GM18517 (cell line): ENCODE data around the gene EPS8L3.
A peak's percentile ranks its signal among the peaks of the same experiment; 100 is the strongest.
"Not testable (repeated sequence)": the region's sequence is repeated elsewhere in the genome, so short reads cannot be mapped to it uniquely, and the experiment has no call there.

Source experiments
- ATAC-seq: cut with Tn5 transposase; IDR thresholded peaks from one replicate; pipeline ENCODE4 v1.9.1; 2021; ENCODE audit warnings: mild to moderate bottlenecking, moderate library complexity; ENCODE audit not compliant: unreplicated experiment

The EPS8L3 gene

DNA sequence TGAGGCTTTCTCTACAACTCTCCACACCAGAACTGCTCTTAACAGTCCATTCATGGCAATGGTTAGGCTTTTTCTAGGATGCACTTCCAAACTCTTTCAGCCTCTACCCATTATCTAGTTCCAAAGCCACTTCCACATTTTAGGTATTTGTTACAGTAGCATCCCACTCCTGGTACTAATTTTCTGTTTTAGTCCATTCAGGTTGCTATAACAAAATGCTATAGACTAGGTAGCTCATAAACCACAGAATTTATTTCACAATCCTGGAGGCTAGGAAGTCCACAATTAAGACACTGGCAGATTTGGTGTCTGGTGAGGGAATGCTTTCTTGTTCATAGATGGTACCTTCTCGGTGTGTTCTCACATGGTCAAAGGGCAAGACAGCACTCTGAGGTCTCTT lies 17.3 kb upstream of the EPS8L3 start:
- ATAC-seq, result no peak

DNA sequence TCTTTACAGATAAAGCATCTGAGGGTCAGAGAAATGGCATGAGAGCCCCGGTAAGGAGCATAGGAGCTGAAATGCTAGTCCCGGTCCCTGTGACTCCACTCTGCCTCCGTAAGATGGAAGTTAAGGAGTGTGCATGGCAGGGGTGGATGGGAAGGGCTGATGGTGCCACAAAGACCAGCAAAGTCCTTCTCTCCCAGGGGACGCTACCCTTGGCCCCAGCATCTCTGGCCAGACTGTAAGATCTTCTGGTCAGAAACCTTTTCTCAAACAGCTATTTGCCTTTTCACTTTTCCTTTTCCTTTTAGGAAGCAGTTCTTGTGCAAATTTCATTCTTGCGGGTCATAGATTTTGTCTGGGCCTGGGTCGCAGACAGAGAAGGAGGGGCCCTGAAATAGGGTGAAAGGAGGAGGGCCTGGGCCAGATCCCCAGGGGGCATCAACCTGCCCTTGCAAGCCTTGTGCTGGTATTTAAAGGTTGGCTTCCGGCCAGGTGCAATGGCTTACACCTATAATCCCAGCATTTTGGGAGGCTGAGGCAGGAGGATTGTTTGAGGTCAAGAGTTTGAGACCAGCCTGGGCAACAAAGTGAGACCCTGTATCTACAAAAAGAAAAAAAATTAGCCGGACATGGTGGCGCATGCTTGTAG lies 14.4 kb upstream of the EPS8L3 start:
- ATAC-seq, result no peak

DNA sequence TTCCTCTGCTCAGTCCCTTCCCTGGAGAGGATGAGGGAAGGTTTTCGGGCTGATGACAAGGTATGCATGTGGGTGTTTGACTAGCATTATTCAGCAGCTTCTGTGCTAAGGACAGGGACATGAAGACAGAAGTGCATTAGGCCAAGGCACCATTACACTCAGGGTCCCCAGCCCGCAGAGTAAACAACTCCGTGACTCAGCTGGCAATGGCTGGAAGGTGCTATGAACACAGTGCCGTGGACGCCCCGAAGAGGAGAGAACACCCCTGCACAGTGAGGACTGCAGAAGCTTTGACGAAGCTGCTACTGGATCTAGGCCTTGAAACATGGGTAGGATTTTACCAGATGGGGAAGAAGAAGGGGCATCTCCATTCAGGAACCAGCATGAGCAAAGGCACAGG lies 13.7 kb upstream of the EPS8L3 start:
- no peak for ATAC-seq

DNA sequence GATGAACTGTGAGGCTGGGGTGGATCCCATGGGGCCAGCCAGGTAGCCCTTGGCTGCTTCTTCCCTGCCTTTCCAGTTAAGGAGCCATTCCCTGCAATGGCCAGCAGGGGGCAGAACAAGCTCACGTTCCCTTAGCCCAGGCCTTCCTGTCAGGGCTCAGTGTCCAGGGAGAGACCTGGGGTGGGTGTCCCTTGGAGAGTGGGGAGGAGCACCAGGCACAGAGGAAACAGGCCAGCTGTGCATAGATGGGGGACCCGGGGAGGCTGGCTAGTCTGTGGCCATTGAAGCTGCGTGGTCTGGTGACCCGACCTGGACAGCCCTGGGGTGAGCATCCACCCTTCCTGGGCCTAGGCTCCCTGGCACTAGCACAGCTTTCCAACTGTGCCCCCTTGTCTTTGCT lies 13.2 kb upstream of the EPS8L3 start:
- no peak for ATAC-seq

DNA sequence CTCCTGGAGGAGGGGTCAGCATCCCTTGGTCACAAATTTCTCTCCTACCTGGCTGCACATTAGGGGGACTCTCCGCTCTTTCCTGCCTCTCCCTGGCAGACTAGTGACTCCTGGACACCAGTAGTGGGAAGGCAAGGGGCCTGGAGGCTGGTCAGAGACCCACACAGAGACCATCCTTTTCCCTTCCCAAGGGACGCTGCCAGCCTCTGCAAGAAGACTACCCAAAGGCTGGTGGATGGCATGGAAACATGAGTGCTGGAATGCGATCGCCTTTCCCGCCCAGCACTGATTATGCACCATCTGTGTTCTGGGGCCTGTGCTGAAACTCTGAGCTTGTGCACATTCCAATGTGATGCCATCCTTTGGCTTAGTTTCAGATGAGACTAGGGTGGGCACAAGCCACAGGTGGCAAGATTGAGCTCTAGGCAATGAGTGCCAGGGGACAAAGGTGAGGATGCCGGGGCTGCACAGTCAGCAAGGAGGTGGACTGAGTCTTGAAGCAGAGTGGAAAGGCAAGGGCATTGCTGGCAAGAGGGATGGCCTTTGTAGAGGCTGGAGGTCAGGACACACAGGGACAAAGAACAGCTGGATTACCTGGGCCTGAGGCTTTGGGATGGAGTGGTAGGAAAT lies 12.6 kb upstream of the EPS8L3 start:
- no peak for ATAC-seq

DNA sequence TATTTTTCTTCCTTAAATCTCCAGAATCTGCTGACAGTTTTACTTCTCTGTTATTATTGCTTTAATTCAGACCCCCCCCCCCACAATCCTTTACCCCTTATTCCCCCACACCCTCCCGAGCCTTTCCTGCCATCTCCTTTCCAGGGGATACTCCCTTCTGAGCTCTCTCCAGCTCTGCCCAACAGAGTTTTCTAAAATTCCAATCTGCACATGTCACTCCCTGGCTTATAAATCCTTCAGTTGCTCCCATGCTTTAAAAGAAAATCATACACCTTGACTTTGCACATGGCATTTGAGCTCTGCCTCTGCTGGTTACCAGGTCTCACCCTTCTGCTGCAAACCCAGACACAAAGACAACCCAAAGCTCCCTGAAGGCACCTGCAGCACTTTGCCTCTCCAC lies 11.7 kb upstream of the EPS8L3 start:
- ATAC-seq, result no peak

DNA sequence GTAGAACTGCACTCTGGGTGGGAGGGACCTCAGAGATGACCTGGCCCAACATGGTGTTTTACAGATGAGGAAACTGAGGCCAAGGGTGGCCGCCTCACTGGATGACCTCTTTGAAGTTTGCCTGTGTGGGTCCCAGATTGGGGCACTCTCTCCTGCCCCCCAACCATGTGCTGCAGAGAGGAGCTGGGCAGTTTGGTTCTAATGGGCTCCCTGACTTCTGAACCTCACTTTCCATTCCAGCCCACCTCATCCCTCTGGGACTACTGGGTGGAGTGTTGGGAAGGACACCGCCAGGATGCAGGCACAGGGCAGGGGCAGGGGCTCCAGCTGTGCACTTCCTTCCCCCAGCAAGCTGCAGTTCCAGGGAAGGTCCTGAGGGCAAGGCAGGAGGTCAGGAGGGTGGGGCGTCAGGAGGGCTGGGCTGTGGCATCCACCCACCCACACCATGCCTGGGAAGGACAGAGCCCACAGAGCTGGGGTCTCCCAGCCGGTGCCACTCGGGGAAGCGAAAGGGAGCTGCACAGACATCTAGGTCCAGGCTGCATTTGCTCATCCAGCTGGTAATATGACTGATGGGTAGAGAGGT lies 10.3 kb upstream of the EPS8L3 start:
- no peak for ATAC-seq

DNA sequence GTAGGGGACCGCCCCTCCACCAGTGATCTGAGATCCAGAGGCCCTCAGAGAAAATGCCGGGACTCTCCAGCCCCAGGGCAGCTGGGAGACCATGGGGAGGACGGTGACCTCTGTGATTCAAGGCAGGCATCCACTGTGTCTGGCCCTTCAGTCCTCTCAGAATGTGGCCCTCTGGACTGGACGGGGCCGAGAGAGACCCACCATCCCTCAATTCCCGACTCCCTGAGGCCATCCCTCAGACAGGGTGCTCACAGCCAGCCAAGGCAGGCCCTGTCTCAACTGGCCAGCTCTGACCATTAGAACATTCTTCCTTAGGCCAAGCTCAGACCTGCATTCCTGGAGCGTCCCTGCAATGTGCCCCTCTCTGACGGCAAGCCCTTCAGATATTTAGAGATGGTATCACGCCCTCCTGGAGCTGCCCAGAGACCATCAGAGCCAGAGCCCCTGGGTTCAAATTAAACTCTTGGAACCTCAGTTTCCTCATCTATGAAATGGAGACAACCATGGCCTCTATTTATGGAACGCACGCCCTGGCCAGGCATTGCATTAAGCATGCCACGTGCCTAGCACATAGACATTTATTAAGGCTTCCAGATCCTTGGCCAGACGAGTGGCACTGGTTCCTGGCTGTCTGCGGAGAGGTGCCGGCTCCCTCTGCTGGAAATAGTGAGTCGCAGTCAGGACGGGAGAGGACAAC lies 9.6 kb upstream of the EPS8L3 start:
- peak; percentile 56 for ATAC-seq

DNA sequence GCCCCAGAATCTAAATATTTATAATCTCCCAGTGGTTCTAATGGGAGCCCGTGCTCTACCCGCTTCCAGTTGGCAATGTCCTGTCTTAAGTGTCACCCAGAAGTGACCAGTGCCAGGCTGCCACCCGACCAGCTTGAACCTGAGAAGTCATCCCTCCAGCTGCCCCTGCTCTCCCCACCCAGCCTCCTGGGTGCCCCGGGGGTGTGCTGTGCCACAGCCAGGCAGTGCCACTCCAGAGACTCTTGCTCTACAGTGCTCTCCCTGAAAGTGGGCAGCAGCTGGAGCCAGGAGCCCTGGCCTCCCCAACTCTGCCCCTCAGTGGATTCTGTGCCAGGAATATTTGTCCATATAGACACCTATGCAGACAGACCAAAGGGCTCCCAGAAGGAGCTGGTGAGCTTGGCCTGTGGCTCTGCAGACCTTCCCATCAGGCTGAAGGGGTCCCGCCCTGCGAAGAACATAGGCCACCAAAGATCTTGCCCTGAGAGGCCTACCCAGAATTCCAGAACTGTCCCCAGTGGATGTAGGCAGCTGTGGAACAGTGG lies 9.0 kb upstream of the EPS8L3 start:
- no peak for ATAC-seq

DNA sequence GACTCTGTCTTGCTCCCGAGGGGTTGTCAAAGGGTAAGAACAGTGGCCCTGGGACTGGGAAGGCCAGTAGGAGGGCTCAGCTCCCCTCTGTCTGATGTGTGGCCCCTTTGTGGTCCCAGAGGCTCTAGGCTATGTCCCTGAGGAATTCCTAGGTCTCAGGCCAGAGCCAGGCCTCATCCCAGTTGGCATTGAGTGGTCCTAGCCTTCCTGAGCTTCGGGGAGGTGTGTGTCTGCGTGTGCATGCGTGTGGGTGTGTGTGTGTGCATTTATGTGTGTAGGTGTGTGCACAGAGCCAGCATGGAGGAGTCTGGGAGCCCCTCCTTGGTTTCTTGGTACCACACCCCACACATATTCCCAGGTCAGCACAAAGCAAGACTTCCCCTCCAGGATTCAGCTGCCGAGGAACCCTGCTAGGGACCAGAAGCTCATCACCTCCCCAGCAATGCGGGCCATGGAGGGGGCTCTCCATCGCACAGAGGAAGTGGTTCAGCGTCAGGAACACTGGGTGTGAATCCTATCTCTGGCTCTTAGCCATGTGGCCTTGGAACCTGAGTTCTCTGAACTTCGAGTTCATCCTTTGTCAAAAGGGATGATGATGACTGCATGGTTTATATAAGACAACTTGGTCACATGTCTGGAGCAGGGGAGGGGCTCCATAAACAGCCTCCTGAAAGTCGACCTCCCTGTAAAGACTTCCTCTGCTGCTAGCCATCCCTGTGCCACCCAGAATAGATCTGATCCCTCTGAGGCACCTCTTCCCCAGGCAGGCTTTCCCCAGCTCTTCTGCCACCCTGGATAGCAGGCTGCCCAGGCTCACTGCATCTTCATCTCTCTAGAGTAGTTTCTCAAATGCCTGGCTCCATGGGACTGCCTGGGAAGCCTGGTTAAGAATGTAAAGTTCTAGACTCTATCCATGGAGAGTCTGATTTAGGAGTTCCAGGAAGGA lies 8.3 kb upstream of the EPS8L3 start:
- no peak for ATAC-seq

DNA sequence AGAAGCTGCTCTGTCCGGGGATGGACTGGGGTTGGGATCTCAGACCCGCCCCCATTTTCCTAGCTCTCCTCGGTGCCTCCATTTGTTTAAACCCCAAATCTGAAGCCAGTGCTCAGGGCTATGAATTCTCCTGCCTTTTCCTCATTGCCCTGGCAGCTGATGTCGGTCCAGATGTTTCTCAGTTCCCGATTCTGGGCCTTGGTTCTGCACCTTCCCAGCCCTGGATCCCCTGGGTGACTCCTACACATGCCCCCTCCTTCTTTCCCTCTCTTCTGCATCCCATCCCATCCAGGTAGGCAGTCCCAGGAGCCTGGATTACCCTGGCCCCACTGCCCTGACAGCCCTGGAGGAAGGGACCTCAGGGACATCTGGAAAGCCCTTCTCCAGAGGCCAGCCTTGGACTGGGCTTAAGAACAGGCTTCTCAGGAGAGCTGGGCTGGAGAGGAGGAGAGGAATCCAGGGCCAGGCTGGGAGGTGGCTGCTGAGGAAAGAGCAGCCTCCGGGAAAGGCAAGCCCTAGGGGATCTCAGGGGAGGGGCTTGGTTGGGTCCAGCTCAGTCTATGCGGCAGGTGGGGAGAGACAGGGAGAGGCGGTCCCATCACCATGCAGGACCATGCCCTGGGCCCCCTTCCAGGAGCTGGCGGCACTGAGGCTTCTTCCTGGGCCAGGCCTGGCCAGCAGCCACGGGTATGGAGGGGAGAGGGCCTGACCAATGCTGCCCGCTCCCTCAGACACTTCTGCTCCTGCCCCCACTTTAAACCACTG lies 6.8 kb upstream of the EPS8L3 start:
- ATAC-seq, result no peak

DNA sequence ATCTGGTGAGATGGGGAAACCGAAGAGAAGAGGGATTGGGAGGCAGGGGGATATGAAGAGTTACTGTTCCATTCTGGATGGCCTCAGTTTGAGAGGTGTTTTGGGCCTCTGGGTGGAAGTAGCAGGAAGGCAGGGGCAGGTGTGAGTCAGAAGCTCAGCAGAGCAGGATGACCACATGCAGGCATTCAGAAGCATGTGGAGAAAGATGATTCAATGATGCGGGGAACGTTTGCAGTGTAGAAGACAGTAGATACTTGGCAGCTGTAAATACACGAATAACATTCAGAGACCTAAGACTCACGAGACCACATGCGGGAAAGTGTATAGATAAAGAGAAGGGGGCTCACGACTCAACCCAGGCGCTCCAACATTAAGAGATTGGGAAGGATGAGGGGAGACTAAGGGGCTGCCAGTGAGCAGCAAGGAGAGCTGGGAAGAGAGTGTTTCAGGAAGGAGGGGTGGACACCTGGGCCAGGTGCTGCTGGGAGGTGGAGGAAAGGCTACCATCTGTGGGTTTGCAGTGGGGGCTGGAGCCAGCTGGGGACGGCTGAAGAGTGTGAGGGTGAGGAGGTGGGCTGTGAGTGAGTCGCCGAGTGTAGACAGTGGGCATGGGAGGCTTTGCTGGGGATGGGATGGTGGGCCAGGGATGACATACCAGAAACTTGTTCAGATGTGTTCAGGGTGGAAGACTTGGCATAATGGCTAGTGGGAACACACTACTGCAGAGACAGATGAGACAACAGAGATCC lies 5.8 kb upstream of the EPS8L3 start:
- no peak for ATAC-seq

DNA sequence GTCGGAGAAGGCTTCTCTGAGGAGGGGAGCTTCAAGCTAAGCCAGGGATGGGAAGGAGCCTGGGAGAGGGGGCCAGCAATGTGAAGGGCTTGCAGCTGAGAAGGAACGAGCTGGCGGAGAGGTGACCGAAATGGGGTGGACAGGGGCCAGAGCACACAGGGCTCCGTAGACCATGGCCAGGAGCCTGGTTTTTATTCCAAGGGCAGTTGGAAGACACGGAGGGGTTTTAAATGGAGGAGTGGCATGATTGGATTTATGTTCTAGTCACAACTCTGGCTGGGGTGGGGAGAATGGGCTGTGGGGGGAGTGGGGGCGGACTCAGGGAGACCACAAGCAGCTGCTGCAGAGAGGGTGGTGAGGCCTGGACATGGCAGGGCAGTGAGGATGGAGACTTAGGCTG lies 5.1 kb upstream of the EPS8L3 start:
- ATAC-seq, result no peak

DNA sequence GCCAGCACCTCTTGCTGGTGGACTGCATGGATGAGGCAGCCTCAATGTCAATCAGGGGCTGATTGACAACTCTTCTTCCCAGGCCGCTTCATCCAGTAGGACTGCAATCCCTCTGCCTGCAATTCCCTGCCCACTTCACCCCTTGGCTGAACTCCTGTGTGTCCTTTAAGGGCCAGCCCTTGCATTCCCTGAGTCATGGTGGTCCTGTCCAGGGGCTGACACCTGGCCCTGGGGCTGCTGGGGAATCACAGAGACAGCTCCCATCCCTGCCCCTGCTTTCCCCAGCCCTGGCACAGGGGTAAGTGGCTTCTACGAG lies 4.6 kb upstream of the EPS8L3 start:
- no peak for ATAC-seq

DNA sequence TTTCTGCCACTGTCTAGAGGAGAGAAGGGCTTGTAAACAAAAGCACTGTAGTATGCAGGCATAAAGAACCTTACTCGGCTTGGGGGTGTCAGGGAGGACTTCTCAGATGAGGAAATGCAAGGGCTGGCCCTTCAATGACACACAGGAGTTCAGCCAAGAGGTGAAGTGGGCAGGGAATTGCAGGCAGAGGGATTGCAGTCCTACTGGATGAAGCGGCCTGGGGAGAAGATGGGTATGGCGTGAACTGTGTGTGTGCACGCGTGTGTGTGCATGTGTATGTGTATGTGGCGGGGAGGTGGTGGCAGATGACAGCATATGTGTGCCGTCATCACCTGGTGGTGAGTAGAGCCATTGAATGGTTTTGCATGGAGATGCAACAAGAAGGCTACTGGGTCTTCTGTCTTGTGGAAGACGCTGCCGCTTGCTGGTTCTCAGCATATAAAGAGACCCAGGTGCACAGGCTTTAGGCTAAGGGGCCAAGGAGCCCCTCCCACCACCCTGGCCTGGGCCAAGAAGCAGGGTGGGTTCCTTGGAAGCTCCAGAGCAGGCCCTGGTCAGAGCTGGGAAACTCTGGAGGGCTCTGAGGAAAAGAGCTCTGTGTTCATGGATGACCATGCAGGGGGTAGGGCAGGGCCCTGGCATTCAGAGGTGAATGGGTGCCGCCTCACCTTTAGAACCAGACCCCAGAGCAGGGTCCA lies 4.1 kb upstream of the EPS8L3 start:
- ATAC-seq, result no peak

DNA sequence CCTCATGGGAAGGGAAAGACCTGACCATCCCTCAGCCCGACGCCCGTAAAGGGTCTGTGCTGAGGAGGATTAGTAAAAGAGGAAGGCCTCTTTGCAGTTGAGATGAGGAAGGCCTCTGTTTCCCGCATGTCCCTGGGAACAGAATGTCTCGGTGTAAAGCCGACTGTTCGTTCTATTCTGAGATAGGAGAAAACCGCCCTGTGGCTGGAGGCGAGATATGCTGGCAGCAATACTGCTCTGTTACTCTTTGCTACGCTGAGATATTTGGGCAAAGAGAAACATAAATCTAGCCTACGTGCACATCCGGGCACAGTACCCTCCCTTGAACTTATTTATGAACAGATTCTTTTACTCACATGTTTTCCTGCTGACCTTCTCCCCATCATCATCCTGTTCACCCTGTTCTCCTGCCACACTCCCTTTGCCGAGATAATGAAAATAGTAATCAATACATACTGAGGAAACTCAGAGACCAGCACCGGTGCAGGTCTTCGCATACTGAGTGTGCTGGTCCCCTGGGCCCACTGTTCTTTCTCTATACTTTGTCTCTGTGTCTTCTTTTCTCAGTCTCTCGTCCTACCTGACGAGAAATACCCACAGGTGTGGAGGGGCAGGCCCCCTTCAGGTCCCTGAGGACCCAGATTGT lies 3.4 kb upstream of the EPS8L3 start:
- ATAC-seq, result not testable (repeated sequence)

DNA sequence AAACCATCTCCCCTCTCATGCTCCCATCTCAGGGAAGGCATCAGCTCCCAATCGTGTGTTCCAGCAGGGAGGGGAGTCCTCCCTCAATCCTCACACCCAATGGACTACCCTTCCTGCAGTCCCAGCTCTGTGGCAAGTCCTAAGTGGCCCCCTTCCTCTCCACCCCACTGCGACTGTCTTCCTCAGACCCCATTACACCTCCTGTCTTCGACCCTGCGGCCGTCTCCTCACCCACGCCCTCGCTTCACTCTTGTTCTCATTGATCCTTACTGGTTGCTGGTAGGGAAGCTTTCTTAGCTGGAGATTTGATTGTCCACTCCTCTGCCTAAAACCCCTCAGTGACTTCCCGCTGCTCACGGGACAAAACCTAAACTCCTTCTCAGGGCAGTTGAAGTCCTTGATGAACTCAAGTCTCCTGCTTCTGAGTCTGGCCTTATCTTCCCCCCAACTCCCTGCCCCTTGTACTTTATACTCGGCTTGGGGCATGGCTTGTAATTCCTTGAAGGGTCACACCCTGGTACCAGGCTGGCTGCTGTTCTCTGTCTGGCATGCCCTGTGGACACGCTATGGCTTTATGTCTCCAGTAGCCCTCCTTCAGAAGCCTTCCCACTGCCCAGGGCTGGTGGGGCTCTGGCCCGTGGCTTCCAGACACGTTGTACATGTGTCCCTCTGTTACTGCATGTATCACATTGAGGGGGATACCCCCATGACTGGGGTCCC lies 2.3 kb upstream of the EPS8L3 start:
- ATAC-seq, result no peak

DNA sequence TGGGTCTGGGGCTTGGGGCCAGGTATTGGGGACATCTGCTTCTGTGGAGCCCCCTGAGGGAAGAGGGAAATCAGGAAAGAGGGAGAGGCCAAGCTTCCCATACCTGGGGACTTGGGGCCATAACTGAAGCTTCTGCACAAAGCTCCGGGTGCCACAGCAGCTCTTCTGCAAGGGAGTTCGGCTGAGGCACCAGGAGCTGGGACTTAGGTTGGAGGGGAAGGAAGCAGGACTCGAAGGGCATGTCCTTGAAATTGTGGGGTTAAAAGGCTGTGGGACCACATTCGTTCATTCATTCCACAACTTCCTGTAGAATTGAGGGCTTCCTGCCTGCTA lies 1.7 kb upstream of the EPS8L3 start:
- ATAC-seq, result no peak
